IgD-negative memory B cell (primary cell): Measurements from ENCODE around the gene OR2L2. TPM values are rescaled to one million over a fixed set of nuclear protein-coding genes. Genes with fewer than 3 reads are reported as not detected.
"Not testable (repeated sequence)": the region's sequence is repeated elsewhere in the genome, so short reads cannot be mapped to it uniquely, and the experiment has no call there.

ENCODE experiments used
- H3K27ac Mint-ChIP-seq, 3 donors: one replicate each; pipeline ENCODE4 v1.8.0; 2020 to 2022; ENCODE audit warnings: mild to moderate bottlenecking in 3 of 3, mixed read lengths in 3 of 3, moderate library complexity in 1 of 3
- H3K27me3 Mint-ChIP-seq: one replicate; pipeline ENCODE4 v1.8.0; 2021; ENCODE audit warnings: mixed read lengths
- H3K36me3 Mint-ChIP-seq: one replicate; pipeline ENCODE4 v1.8.0; 2020; ENCODE audit warnings: mild to moderate bottlenecking, mixed read lengths
- H3K4me1 Mint-ChIP-seq, 3 donors: one replicate each; pipeline ENCODE4 v1.8.0; 2020 to 2022; ENCODE audit warnings: mixed read lengths in 3 of 3, mild to moderate bottlenecking in 1 of 3
- H3K4me3 Mint-ChIP-seq, 4 donors: one replicate each; pipeline ENCODE4 v1.8.0; 2020 to 2022; ENCODE audit warnings: mild to moderate bottlenecking in 4 of 4, mixed read lengths in 4 of 4, moderate library complexity in 3 of 4
- H3K9me3 Mint-ChIP-seq, 3 donors: one replicate each; pipeline ENCODE4 v1.8.0; 2020 to 2021; ENCODE audit warnings: mixed read lengths in 3 of 3, mild to moderate bottlenecking in 1 of 3
- polyA plus RNA-seq: library from polyadenylated mRNA; unstranded; fragments of 300-500 nt; fragmentation: Illumina TruSeq; gene quantifications from one replicate; pipeline ENCODE4 v1.2.3, GENCODE V29; 2021

The OR2L2 gene
- polyA plus RNA-seq, 1 donor from 2014 or later: not detected

DNA sequence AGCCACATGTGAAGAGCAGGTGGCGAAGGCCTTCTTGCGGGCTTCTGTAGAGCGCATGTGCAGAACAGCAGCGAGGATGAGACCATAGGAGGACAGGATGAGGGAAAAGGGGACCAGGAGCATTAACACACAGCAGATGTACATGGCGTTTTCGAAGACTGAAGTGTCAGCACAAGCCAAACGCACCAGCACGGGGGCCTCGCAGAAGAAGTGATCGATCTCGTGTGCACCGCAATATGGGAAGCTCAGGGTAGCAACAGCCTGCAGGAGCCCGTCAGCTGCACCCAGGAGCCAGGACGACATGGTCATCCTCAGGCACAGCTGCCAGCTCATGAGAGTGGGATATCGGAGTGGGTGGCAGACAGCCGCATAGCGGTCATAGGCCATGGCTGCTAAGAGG, 54.0 kb downstream of the OR2L2 start:
- H3K9me3 Mint-ChIP-seq, H3K4me1 Mint-ChIP-seq, H3K27ac Mint-ChIP-seq, H3K27me3 Mint-ChIP-seq, H3K4me3 Mint-ChIP-seq, H3K36me3 Mint-ChIP-seq: not testable (repeated sequence)

Other genes with a start within 250 kb of the OR2L2 start
- gene OR14A16, start 206.0 kb upstream of the OR2L2 start, polyA plus RNA-seq: not detected
- not detected for gene OR11L1, start 188.2 kb upstream of the OR2L2 start, polyA plus RNA-seq
- gene TRIM58, start 172.9 kb upstream of the OR2L2 start, polyA plus RNA-seq: 0.95 TPM
- gene OR2W3, start 134.5 kb upstream of the OR2L2 start, polyA plus RNA-seq: 0.91 TPM
- gene OR2T8, start 109.8 kb upstream of the OR2L2 start, polyA plus RNA-seq: not detected
- gene OR2AJ1, start 105.2 kb upstream of the OR2L2 start, polyA plus RNA-seq: not detected
- gene OR2L8, start 81.2 kb upstream of the OR2L2 start, polyA plus RNA-seq: not detected
- not detected for gene OR2AK2, start 64.8 kb upstream of the OR2L2 start, polyA plus RNA-seq
- gene OR2L5, start 16.4 kb upstream of the OR2L2 start, polyA plus RNA-seq: not detected
- not detected for gene OR2L3, start 16.8 kb downstream of the OR2L2 start, polyA plus RNA-seq
- 0.39 TPM for gene OR2L13, start 65.1 kb downstream of the OR2L2 start, polyA plus RNA-seq
- not detected for gene OR2M5, start 115.1 kb downstream of the OR2L2 start, polyA plus RNA-seq
- not detected for gene OR2M2, start 144.8 kb downstream of the OR2L2 start, polyA plus RNA-seq
- gene OR2M3, start 167.2 kb downstream of the OR2L2 start, polyA plus RNA-seq: not detected
- not detected for gene OR2M4, start 201.3 kb downstream of the OR2L2 start, polyA plus RNA-seq
- gene OR2T33, start 247.9 kb downstream of the OR2L2 start, polyA plus RNA-seq: not detected